Stimulated activated CD8-positive, alpha-beta memory T cell treated with anti-CD3 and anti-CD28 coated beads, Interleukin-4, amount 100 ng/mL, for 48 hours (primary cell): ENCODE data around the gene GGT6.
"Not testable (repeated sequence)": the region's sequence is repeated elsewhere in the genome, so short reads cannot be mapped to it uniquely, and the experiment has no call there.

Source experiments
- DNase-seq: peaks from one replicate; pipeline ENCODE4 v3.0.0-alpha.2; 2020

GGT6 gene

GRCh38 chr17:4560421-4560820 is at the start of gene GGT6:
GGT6 (minus strand) TSS chr17:4560577; CDS start chr17:4560521, 56 bp downstream.
- no peak for DNase-seq

GRCh38 chr17:4610162-4610561 is 49.8 kb upstream of the GGT6 start:
- no peak for DNase-seq

- DNase-seq = no peak
Measured at GRCh38 chr17:4609761-4610160, 49.4 kb upstream of the GGT6 start.

- DNase-seq = no peak
Measured at GRCh38 chr17:4607773-4608187, 47.4 kb upstream of the GGT6 start.

- no peak for DNase-seq
Measured at GRCh38 chr17:4607261-4607741, 46.9 kb upstream of the GGT6 start.

- no peak for DNase-seq
Measured at GRCh38 chr17:4605826-4606225, 45.4 kb upstream of the GGT6 start.

- not testable (repeated sequence) for DNase-seq
Measured at GRCh38 chr17:4604736-4605135, 44.4 kb upstream of the GGT6 start.

GRCh38 chr17:4604111-4604644 is 43.8 kb upstream of the GGT6 start:
- DNase-seq = no peak

GRCh38 chr17:4602041-4602440 is 41.7 kb upstream of the GGT6 start:
- DNase-seq = no peak

GRCh38 chr17:4601326-4601725 is 40.9 kb upstream of the GGT6 start:
- DNase-seq = no peak

GRCh38 chr17:4600563-4600962 is 40.2 kb upstream of the GGT6 start:
- no peak for DNase-seq

GRCh38 chr17:4599505-4600281 is 39.3 kb upstream of the GGT6 start:
- DNase-seq = no peak

- DNase-seq = no peak
Measured at GRCh38 chr17:4598776-4599504, 38.6 kb upstream of the GGT6 start.

GRCh38 chr17:4597975-4598374 is 37.6 kb upstream of the GGT6 start:
- no peak for DNase-seq

- no peak for DNase-seq
Measured at GRCh38 chr17:4596636-4597380, 36.4 kb upstream of the GGT6 start.

- DNase-seq = not testable (repeated sequence)
Measured at GRCh38 chr17:4595685-4596342, 35.4 kb upstream of the GGT6 start.

GRCh38 chr17:4594931-4595684 is 34.7 kb upstream of the GGT6 start:
- DNase-seq = peak; percentile 69

GRCh38 chr17:4594406-4594805 is 34.0 kb upstream of the GGT6 start:
- DNase-seq = no peak

- DNase-seq = no peak
Measured at GRCh38 chr17:4593021-4593421, 32.6 kb upstream of the GGT6 start.

GRCh38 chr17:4592240-4593005 is 32.0 kb upstream of the GGT6 start:
- DNase-seq = no peak

GRCh38 chr17:4591529-4591928 is 31.2 kb upstream of the GGT6 start:
- DNase-seq = no peak
